GM18499 (cell line): Measurements from ENCODE around the gene OR14I1.
"Not testable (repeated sequence)": the region's sequence is repeated elsewhere in the genome, so short reads cannot be mapped to it uniquely, and the experiment has no call there.

Experiments
- ATAC-seq: cut with Tn5 transposase; IDR thresholded peaks from one replicate; pipeline ENCODE4 v1.9.1; 2021; ENCODE audit warnings: moderate number of reproducible peaks; ENCODE audit not compliant: insufficient read depth, unreplicated experiment

The OR14I1 gene

GRCh38 chr1:248688527-248689298 is 13.9 kb downstream of the OR14I1 start:
- ATAC-seq, result peak; percentile 46

GRCh38 chr1:248686815-248687214 is 15.8 kb downstream of the OR14I1 start:
- ATAC-seq, result peak; percentile 72

GRCh38 chr1:248681651-248682050 is 20.9 kb downstream of the OR14I1 start:
- ATAC-seq, result no peak

GRCh38 chr1:248670003-248670402 is 32.6 kb downstream of the OR14I1 start:
- no peak for ATAC-seq

GRCh38 chr1:248663453-248664328 is 38.9 kb downstream of the OR14I1 start:
- peak; percentile 80 for ATAC-seq

GRCh38 chr1:248656797-248657196 is 45.8 kb downstream of the OR14I1 start:
- ATAC-seq, result not testable (repeated sequence)

GRCh38 chr1:248655354-248655753 is 47.2 kb downstream of the OR14I1 start, which contains the start of gene OR2T27:
Gene OR2T27, minus strand, starts transcription at chr1:248655528. Its CDS starts 4,644 bp downstream, at chr1:248650884.
- ATAC-seq, result peak; percentile 72
